Hematopoietic multipotent progenitor cell treated with erythropoietin and hydrocortisone succinate and interleukin-3 and kit ligand, for 17 days (in vitro differentiated cells): ENCODE measurements around the gene AFF1.

Source experiments
- DNase-seq: peaks from one replicate; pipeline ENCODE4 v3.0.0-alpha.2; 2015; ENCODE audit warnings: low spot score

The AFF1 gene

DNA sequence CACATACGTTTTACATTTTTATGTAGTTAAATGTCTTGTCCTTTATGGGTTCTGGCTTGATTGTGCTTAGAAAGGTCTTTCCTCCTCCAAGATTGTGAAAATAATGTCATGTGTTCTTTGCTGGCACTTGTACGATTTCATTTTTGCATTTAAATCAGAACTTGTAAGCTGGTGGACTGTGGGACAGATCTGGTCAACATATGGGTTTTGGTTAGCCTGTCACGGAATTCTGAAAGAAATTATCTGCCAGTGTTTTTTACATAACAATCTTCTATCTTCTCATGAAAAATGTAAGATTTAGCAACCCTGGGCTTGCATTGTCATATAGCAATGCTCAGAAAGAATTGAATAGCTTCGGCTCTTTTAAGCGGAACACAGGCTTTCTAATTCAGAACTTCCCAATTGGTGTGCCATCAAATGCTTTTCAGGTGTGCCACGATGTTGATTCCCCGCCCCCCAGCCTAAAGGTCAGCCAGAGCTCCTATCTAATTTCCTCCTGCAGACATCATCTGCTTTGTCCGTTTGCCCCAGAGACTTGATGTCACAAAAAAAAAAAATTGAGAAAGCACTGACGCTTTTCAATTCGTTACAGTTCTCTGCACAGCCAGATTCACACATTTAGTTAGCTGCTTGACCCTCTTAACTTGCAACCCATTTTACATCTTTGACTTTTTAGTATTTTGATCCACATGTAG is 16.2 kb downstream of the AFF1 start:
- DNase-seq, result no peak

DNA sequence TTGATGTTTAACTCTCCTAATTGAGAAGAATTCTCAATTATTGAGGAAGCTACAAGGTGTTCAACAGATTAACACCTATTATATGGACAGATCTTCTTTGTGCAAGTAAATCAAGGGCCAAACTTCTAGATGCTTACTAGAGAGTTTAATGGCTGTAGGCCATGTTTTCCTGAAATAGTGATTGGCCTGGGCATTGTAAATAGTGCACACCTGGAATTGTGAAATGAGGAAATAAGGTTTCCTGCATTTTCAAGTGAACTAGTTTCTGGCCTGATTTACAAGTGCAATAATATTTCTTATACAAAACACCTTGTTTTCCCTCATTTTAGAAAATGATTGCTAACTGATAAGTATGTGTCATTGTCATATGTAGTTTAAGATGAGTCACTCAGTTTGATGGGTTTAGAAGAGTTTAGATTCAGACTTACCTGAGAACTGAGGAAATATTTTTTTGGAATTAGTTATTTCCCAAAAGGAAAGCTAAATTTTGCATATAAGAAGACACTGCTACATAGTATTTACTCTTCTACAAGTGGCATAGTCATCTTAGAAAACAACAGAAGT is 21.2 kb downstream of the AFF1 start:
- no peak for DNase-seq

DNA sequence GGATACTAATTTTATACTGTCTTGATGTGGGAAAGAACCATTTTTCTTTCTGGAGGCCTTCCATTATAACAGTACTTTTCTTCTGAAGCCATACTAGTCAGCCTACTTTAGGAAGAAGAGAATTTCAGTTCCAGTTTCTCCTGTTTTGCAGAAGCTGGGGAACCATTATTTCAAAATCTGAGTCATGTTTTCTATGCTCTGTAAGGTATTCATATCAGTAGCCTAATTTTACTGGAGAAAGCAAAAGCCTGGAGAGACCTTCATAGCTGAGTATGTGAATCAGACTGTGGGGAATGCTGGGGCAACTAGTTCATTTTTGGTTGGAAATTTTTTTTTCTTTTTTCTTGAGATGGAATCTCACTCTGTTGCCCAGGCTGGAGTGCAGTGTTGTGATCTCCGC is 22.4 kb downstream of the AFF1 start:
- no peak for DNase-seq

DNA sequence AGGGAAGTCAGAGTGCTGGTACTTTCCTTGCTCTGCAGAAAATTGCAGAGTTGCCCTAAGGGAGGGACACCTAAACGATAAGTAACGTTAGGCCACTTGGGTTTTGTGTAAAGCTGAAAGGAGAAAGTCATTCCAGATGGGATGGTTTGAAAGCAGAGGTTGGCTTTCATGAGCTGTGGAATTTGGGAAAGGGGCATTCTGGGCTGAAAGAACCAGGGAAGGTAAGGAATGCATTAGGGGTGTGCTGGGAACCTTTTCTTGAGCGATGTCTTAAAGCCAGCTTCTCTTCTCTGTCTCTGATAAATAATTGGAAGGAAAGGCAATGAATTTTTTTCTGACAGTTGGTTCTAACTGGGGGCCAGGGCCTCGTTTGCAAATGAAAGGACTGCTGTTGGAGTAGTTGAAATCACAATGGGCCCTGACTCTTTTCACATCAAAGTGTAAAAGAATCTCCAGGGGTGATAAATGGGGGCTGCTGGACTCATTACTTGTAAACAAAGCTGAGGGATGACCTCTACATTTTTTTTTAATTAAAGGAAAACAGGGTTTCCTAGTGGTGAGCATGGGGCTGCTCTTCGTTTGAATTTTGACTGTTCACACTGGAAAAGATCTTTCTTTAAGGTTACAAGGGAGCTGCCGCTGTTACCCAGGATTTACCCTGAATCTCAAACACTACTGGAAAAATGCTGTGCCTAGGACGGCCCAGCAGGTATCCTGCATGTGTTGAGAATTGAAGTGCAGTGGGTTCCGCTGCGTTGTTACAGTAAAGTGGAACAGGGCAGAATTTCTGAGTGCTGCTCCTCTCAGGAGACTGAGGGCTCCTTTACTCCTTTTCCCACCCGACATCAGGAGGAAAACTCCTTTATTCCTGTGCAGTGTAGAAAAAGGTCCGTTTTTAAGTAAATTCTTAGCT is 25.0 kb downstream of the AFF1 start:
- no peak for DNase-seq

DNA sequence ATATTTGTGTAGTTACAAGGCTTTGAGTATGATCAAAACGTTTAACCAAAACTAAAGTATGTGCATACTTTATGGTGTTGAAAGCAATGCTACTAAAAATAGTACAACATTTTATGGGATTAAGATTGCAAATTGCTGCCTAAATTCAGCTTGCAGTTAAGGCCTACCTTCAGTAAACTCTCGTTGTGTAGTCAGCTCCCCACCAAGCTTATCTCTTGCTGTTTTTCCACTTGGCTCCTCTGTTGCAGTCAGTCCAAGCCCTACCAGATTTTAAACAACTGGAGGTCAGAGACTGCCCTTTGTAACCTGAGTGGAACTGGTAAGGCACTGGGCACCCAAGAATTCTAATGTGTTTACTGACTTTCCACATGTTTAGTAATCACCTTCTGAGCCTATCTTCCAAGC is 25.7 kb downstream of the AFF1 start:
- DNase-seq, result peak; percentile 52

DNA sequence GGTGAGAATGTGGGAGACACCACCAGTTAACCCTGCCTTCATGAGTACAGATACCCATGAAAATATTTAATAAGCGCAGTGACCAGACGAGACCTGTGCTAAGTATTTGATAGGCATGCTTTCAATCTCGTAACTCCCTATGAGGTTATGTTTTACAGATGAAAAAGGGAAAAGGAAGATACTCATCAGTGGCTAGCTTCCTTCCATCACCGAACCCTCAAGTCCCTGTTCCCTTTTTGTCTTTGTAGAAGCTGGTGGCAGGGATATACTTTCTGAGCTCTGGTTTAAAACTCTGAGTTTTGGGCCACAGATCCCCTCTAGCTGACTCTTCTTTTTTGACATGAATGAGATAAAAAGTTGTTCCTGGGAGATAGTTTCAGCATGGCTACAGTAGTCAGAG is 26.3 kb downstream of the AFF1 start:
- no peak for DNase-seq

DNA sequence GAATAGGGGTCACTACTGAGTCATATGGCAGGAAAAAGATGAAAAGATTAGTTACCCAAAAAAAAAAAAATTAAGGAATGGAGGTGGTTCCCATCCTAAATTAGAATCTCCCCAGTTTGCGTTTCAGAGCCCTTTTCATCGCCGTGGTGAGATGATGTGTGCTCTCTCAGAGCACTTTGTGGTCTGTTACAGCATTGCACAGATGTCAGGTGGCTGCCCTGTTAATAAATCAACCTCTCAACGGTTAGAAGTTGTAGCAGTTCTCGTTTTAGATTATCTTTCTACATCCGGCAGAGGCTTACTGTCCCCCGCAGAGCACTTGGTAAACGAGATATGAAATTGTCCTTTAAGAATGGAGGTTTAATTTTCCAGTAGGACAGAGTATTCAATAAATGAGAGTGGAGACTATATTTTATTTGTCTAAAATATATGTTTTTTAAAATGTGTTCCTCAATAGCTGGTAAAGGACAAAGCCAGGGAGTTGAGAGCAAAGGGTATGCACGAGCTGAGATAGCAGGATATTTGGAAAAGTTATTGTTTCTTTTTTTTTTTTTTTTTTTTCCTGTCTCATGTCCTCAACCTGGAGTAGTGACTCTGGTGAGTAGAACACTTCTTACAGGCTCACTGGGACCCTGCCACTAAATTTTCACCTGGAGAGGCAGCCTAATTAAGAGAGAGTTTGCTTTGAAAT is 26.9 kb downstream of the AFF1 start:
- peak; percentile 46 for DNase-seq

DNA sequence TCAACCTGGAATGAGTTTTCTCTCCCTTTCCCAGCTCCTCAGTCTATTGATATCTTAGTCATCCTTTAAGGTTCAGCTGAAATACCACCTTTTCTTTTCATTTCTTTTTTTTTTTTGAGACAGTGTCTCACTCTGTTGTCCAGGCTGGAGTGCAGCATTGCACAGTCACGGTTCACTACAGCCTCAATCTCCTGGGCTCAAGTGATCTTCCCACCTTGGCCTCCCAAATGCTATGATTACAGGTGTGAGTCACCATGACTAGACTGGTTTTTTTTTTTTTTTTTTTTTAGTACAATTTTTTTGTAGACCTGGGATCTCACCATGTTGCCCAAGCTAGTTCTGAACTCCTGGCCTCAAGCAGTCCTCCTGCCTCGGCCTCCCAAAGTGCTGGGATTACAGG is 28.9 kb downstream of the AFF1 start:
- DNase-seq, result peak; percentile 75

DNA sequence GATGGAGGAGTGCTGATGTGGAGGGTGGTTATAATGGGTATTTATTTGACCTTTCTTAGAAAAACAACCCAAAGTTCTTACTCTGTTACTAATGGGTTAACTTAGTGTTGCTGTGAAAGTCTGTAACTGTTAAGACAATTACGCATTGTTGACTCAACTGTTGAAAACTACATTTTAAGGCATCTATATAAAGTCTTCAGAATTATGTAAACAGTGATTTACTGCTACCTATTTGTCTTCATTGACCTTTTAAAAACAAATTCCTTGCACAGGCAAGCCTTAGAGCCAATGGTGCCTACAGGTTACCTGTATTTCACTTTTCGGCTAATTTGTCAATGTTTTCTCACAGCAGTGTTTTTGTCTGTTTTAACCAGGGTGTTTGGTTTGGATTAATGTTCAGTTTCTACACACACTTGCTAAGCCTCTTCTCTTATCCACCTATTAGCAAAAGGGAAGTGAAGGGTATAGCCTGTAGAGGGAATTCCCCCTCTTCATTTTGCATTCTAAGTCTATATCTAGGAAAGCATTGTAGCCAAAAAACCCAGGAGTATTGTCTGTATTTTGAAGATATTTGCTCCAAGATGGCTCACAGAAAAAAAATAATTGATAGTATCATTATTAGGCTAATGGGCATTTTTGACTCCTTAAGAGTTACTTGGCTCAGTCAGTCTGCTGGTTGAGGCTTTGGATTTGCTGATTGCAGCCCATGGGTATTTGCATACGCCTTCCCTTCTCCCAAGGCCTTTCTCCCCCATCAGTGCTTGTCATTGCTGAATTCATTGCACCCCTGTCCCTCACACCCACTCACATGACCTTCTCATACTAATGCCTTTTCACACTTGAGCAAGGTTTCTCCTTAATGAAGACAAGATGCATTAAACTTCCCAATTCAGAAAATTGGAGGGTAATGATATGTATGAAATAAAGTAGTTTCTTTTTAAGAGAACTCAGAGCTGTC is 30.5 kb downstream of the AFF1 start:
- no peak for DNase-seq

DNA sequence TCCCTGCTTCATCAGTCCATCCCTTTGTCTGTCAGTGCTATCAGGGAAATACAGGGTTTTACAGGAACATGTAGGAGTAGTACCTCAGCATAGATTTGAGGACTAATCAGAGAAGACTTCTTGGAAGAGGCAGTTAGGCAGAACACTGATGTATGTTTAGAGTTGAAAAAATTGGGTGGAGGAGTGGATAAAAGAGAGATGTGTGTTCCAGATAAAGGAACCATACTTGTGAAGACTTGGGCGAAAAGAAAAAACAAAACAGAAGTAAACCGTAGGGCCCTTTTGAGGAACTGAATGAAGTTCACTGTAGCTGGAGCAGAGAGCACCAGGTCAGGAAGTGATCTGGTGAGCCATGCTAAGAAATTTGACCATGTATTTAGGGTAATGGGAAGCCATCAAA is 32.3 kb downstream of the AFF1 start:
- no peak for DNase-seq

DNA sequence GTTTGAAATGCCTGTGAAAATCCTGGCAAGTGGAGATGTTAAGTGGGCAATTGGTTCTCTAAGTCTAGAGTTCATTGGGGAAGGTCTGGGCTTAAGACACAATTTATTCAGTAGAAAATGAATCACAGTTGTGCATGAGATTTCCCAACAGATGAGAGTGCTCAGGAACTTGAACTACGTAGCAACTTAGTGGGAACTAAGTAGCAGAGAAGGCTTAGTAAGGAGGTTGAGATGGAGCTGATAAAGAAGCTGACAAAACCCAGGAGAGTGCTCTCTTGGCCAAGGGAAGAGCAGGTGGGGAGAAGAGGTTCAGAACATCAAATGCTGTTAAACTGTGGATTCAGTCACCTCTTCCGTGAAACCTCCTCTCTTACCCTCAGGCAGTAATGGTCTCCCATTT is 33.0 kb downstream of the AFF1 start:
- DNase-seq, result no peak

DNA sequence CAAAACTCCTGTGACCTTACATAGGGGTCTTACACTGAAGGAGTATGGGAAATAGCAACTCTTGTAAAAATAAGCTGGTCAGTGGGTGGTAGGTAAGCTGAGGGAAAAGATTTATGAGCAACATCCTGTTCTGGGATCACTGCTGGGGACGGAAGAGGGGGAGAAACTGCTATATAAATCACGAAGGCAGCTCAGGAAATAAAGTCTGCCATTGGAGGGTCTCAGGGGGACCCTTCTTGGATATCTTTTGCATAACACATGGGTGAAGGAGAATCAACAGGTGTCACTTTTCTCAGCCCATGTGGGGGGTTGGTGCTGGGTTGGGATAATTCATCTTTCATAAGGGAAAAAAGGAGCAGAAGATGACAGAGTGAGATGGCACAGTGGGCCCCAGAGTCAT is 33.7 kb downstream of the AFF1 start:
- no peak for DNase-seq

DNA sequence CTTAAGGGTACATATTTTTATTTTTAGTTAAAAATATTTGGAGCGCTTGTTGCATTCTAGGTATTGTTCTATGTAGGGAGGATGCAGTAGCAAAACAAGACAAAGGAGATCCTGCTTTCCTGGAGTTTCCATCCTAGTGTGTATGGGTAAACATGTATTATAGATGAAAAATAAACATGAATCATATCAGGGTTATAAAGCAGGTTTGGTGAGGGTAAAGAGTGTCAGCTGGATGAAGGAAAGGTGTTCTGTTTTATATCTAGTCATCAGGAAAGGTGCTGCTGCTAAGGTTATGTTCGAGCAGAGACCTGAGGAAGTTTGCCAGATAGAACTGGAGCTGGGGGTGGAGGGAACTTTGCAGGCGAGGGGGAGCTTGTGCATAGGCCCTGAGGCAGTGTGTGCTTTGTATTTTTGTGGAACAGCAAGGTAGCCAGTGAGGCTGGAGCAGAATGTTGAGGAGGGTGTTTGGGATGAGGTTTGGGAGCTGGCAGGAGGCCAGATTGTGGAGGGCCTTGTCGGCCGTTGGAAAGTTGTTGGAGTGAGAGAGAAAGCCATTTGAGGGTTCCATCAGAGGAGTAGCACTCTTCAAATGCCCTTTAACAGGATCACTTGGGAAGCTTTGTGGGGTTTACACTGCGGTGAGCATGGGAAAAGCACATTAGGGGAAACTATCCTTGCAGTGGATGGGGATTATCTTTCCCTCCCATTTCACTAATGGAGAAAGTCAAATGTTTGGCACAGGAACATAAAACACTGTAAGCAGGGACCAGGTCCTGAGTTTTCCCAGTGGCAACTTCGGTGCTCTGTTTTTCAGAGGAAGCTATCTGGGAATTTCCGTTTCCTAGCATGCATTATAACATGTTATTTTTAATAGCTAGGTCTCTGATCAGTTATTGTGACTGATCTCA is 35.9 kb downstream of the AFF1 start:
- DNase-seq, result no peak

DNA sequence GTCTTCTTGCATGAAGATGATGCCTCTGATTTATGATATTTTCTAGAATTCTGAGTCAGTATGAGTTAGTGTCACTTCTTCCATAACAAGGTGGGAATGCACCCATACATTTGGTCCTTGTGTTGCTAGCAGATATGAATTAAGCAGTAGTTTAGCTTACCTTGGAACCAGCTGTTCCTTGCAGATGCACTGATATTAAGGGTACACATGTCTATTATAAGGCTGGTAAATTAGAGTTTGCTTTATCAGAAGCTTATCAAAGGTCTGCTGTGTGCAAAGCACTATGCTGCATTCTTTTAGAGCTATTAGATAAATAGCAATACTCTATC is 36.5 kb downstream of the AFF1 start:
- DNase-seq, result no peak

DNA sequence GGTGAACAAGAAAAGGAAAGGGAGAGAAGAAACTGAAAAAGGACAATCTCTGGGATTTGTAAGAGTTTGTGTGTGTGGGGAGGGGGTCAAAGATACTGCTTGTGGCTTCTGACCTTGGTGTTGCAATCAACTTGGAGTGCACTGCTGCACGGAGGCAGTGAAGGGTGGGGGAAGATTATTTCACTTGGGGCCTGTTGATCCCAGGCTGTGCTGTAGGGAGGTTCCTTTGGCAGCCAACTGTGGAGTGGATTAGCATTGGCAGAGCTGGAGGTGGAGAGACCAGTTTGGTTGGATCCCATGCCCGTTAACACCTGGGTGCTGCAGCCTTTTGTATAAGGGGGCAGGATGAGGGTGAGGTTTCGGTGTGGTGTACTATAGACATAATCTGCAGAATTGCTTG is 38.2 kb downstream of the AFF1 start:
- no peak for DNase-seq

DNA sequence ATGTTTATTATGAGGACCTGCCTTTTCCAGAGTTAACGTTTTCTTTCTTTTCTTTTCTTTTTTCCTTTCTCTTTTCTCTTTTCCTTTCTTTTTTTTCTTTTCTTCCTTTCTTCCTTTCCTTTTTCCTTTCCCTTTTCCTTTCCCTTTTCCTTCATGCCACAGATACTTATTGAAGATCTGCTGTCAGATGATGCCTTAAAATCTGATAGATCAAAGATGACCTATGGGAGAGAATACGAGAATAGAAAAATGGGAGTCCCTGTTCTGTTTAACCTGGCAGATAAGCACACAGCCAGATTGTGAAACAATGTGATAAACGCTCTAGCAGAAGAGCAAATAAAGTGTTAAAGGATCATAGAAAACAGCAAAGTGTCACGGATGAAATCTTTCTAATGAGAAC is 38.9 kb downstream of the AFF1 start:
- DNase-seq, result no peak

DNA sequence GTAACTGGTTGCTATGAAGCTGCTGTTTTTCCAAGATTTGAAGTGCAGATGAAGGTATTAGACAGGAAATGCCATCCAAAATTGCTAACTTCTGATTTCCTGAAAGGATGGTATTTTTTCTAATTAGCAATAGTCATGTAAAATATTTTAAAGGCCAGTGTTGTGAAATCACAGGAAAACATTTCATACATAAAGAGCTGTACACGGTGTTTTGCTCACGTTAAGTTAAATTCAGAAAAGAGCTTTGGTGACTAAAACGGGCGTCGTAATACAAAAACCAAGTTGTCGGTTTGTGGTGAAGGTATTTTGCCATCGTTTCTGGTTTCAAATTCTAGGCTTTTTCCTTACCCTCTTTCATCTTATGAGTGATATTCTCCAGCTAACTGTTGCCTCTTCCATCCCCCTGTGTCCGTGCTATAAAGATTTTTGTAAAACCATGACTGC is 39.8 kb downstream of the AFF1 start:
- no peak for DNase-seq

DNA sequence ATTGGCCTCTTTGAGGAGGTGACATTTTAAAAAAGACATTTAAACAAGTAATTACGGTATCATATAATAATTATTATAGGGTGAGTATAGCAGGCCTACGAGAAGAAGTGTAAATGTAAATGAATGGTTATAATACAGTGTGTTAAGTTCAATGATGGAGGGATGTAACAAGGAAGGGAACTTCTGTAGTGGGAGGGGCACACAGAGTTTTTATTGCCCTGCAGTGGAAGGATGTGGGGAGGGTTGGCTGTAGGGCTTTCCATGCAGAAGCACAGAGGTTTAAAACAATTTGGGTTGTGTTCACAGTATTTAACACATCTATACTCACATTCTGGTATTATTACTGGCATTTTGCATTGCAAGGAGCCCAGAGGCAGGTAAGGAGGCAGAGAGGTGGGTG is 41.1 kb downstream of the AFF1 start:
- DNase-seq, result no peak

DNA sequence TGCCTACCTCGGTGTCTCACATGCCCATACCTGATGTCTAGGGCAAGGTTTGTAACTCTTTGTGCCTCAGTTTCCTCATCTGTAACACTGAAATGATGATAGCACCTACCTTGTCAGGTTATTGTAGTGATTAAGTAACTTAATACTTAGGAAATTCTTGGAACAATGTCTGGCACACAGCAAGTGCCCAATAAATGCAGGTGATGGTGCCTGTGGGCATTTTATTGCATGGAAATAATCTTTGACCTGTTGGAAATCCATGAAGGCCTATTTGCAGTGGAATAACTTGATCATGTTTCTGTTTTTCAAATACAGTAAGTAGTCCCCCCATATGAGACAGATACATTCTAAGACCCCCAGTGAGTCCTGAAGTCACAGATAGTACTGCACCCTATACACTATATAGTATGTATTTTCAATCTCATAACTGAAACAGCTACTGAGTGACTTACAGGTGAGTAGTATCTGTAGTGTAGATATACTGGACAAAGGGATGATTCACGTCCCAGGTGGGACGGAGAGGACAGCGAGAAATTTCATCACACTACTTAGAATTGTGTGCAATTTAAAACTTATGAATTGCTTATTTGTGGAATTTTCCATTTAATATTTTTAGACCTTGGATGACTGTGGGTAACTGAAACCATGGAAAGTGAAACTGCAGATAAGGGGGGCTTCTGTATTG is 42.1 kb downstream of the AFF1 start:
- DNase-seq, result no peak

DNA sequence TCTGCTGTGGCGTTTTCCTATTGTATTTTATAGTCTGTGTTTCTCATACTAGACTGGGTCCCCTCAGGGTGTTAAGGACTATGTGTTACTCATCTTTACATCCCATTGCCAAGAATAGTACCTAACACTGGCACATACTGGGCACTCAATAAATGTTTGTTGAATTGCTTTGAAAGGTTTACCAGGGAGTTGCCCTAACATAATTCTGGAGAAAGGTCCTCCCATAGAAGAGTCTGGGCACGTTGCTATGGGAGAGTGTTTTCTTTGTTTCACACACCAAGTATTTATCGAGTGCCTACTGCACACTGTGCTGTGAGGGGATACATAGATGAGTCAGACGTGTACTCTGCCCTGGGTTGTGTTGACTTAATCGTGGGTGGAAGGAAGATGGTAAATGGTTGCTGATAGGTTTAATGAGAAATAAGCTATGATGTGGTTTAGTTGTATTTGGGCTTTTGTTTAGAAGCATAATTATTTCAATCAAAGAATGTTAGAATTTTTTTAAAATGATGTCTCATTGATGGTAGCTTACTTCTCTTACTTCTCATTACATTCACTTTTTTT is 42.9 kb downstream of the AFF1 start:
- DNase-seq, result no peak
